ENCODE data around the gene ZNRD2. TPM values are rescaled to one million over a fixed set of nuclear protein-coding genes. Genes with fewer than 3 reads are reported as not detected.
"Not testable (repeated sequence)": the region's sequence is repeated elsewhere in the genome, so short reads cannot be mapped to it uniquely, and the experiment has no call there.

ZNRD2 gene
- total RNA-seq, result 10 to 100 TPM; 22.6 to 60.7 (median 39.7) TPM

- ATAC-seq (ENCODE audit: low FRiP score in 2 of 2), result peak; percentile 91 to 96
Observed at GRCh38 chr11:65569973-65570918, at the start of gene ZNRD2. Gene ZNRD2 (plus strand): TSS chr11:65570477. CDS start chr11:65570492, 15 bp downstream.

GRCh38 chr11:65521777-65522521 is 48.3 kb upstream of the ZNRD2 start:
- not testable (repeated sequence) for H3K27ac ChIP-seq; H3K9me3 ChIP-seq; ATAC-seq (ENCODE audit: low FRiP score in 2 of 2); H3K4me3 ChIP-seq; H3K36me3 ChIP-seq; H3K27me3 ChIP-seq
- WGBS, 2 donors, result 67 to 72% methylated on average over 20 of the region's 20 CpGs
- DNase-seq, result peak in 1 of 2 donors; percentile 83
- H3K4me1 ChIP-seq, result peaks cover 21 to 37% (median 29%) of the 10 kb centered on the region in 4 donors
- peak in 1 of 4 donors; percentile 10 for TF ChIP-seq POLR2A (IDR thresholded peaks at IDR 0.05)
- TF ChIP-seq POLR2AphosphoS5 (IDR thresholded peaks at IDR 0.05), result peak in 1 of 2 donors; percentile 17

More at GRCh38 chr11:65569973-65570918, at the start of gene ZNRD2:
- Histone ChIP-seq H3K4me1 (peaks cover 52 to 78% (median 67%) of the 10 kb centered on the region in 4 donors), H3K27ac (peak within 1 kb of the TSS; percentile 92 to 98 (median 94)), H3K9me3 (no peaks in the 10 kb centered on the region), H3K36me3 (peaks cover 0 to 6% (median 0%) of the 10 kb centered on the region in 4 donors), H3K27me3 (no peaks in the 10 kb centered on the region), H3K4me3 (peak within 1 kb of the TSS; percentile 77 to 93 (median 88))
- WGBS, 2 donors, result 0 to 2% methylated on average over 8 to 77 of the region's 89 CpGs
- TF ChIP-seq CTCF (IDR thresholded peaks at IDR 0.05), result peak in 5 of 6 experiments; percentile 40 to 85 (median 71)
- peak in 2 of 4 donors; percentile 73 to 87 for TF ChIP-seq EP300 (IDR thresholded peaks at IDR 0.05)
- peak in 3 of 4 donors; percentile 44 to 86 (median 52) for TF ChIP-seq POLR2A (IDR thresholded peaks at IDR 0.05)
- peak; percentile 96 to 99 for TF ChIP-seq POLR2AphosphoS5 (IDR thresholded peaks at IDR 0.05)
- peak; percentile 98 to 99 for DNase-seq

GRCh38 chr11:65522718-65523630 is 47.3 kb upstream of the ZNRD2 start:
- not testable (repeated sequence) for H3K27me3 ChIP-seq; DNase-seq; H3K9me3 ChIP-seq; H3K4me3 ChIP-seq; ATAC-seq (ENCODE audit: low FRiP score in 2 of 2)
- Histone ChIP-seq H3K4me1 (peaks cover 21 to 37% (median 29%) of the 10 kb centered on the region in 4 donors), H3K36me3 (peaks cover 0 to 17% (median 3%) of the 10 kb centered on the region in 4 donors), H3K27ac (peak overlapping the region in 3 of 4 donors; percentile 22 to 58 (median 42))
- WGBS, 2 donors, result 51 to 56% methylated on average over 18 of the region's 18 CpGs

GRCh38 chr11:65523631-65523968 is 46.7 kb upstream of the ZNRD2 start:
- WGBS, 2 donors, result 89 to 90% methylated on average over 6 to 7 of the region's 7 CpGs
- H3K27ac ChIP-seq, result peak overlapping the region in 3 of 4 donors; percentile 42 to 58 (median 53)
- H3K4me1 ChIP-seq, result peaks cover 21 to 37% (median 29%) of the 10 kb centered on the region in 4 donors
- DNase-seq; H3K9me3 ChIP-seq; H3K27me3 ChIP-seq; H3K4me3 ChIP-seq; ATAC-seq (ENCODE audit: low FRiP score in 2 of 2): not testable (repeated sequence)
- H3K36me3 ChIP-seq, result peaks cover 0 to 23% (median 6%) of the 10 kb centered on the region in 4 donors

GRCh38 chr11:65524014-65524740 is 46.1 kb upstream of the ZNRD2 start:
- peak; percentile 47 to 69 for ATAC-seq (ENCODE audit: low FRiP score in 2 of 2)
- Histone ChIP-seq H3K27ac (peak overlapping the region; percentile 53 to 80 (median 59)), H3K9me3 (no peaks in the 10 kb centered on the region), H3K4me1 (peaks cover 21 to 37% (median 29%) of the 10 kb centered on the region in 4 donors), H3K27me3 (no peaks in the 10 kb centered on the region), H3K36me3 (peaks cover 0 to 29% (median 9%) of the 10 kb centered on the region in 4 donors), H3K4me3 (peak overlapping the region; percentile 10 to 99 (median 93))
- WGBS, 2 donors, result 36 to 38% methylated on average over 11 to 12 of the region's 12 CpGs
- peak in 1 of 2 donors; percentile 61 for DNase-seq
- no peak for TF ChIP-seq CTCF (IDR thresholded peaks at IDR 0.05)
- TF ChIP-seq EP300 (IDR thresholded peaks at IDR 0.05), result no peak
- TF ChIP-seq POLR2A (IDR thresholded peaks at IDR 0.05), result no peak
- TF ChIP-seq POLR2AphosphoS5 (IDR thresholded peaks at IDR 0.05), result no peak

Measured in upper lobe of left lung (tissue), 6 donors.